Inferior parietal cortex (tissue), 1 donor: Measurements from ENCODE around the gene KRT76.
A peak's percentile ranks its signal among the peaks of the same experiment; 100 is the strongest.
"Not testable (repeated sequence)": the region's sequence is repeated elsewhere in the genome, so short reads cannot be mapped to it uniquely, and the experiment has no call there.

ENCODE experiments used
- DNase-seq: peaks from one replicate; pipeline ENCODE4 v3.0.0-alpha.2; 2016; ENCODE audit errors: extremely low spot score

KRT76 gene

DNA sequence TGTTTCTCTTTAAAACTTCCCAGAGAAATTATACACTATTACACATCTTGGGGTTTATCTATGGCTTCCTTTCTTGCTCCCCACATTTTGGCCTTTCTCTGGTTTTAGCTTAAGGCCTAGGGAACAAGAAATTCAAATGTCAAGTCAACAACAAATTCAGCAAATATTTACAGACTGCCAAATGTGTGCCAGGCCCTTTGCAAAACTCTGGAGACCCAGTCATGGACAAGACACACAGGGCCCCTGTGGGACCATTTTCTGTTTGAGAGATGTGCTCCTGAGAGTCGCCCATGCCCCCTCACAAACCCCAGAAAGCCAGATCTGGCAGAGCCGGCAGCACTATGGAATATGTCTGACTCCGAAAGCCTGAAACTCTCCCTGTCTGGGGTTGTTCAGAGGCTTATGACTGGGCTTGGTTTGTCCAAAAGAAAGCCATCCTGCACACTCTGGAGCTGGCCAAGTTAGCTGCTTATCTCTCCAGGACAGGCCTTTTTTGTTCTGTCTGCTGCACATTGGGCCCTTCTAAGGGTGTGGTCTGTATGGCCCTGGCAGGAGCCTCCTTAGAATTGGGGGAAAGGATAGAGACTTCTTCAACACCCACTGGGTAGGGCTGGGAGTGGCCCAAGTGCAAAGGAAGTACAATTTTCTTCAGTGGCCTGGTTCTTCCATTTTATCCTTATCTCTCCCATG lies 19.8 kb upstream of the KRT76 start:
- peak; percentile 15 for DNase-seq

DNA sequence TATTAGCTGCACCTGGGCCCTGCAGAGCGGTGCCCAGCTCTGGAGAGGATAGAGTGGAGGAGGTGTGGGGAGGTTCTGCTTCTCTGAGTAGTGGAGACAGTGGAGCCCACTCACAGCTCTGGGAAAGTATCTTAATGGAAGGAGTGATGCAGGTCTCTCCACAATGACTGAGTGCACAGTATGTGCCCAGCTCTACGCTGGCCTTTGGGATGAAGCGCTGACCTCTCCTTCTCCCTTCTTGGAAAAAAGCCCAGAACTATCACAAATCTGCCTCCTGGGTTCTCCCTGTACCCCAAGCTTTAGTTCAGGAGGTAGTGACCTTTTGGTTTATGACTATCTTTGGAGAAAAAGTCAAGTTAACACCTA lies 19.3 kb upstream of the KRT76 start:
- no peak for DNase-seq

GRCh38 chr12:52795694-52796428 lies 18.7 kb upstream of the KRT76 start, which contains the start of gene KRT3:
Gene KRT3, minus strand, starts transcription at chr12:52796117. Its CDS starts 75 bp downstream, at chr12:52796042.
- no peak for DNase-seq

DNA sequence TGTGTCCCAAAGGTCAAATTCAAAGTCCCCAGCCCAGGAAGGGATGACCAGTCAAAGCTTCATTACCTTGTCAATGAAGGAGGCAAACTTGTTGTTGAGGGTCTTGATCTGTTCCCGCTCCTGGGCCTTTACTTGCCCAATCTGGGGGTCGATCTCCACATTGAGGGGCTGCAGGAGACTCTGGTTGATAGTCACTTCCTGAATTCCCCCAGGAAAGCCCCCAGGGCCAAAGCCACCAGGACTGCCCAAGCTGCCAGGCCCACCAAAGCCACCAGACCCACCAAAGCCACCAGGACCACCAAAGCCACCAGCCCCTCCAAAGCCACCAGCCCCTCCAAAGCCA lies 18.2 kb upstream of the KRT76 start:
- not testable (repeated sequence) for DNase-seq

GRCh38 chr12:52794479-52795331 lies 17.6 kb upstream of the KRT76 start:
- DNase-seq = no peak

- no peak for DNase-seq
These were observed 15.3 kb upstream of the KRT76 start for GRCh38 chr12:52792185-52793029.

- no peak for DNase-seq
These were observed 14.4 kb upstream of the KRT76 start for GRCh38 chr12:52791271-52792184.

DNA sequence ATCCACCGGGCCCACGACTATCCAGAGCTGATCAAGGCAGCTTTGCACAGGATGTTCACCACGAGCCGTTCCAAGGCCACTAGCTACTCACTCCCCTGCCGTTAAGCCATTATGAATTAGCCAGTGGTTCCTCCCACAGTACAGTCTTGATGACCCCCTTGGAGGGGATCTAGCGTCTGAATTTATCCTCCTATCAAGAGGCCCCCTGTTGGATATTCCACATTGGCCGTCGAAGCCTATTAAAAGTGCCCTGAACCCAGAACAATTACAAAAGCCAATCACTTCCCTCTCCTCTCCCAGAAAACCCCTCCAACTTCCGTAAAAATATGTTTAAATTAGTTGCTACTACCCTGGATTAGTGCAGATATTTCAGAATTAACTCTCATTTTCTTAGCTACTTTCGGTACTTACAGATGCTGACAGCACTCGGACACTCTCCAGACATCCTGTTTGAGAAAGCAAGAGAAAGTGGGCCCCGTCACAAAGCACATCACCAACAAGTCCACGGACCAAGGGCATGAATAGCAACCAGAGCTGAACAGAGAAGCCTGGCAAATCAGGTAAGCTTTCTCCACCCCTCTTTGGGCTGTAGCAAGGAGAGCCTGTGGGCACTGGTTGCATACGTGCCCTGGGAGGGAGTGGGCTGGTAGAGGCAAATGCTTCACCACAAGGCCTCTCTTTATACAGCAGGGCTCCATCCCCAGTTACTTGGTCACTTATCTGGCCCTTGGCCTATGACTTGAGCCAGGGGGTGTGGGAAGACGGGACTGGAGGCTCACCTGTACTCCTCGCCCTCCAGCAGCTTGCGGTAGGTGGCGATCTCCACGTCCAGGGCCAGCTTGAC lies 13.5 kb upstream of the KRT76 start:
- DNase-seq = no peak

DNA sequence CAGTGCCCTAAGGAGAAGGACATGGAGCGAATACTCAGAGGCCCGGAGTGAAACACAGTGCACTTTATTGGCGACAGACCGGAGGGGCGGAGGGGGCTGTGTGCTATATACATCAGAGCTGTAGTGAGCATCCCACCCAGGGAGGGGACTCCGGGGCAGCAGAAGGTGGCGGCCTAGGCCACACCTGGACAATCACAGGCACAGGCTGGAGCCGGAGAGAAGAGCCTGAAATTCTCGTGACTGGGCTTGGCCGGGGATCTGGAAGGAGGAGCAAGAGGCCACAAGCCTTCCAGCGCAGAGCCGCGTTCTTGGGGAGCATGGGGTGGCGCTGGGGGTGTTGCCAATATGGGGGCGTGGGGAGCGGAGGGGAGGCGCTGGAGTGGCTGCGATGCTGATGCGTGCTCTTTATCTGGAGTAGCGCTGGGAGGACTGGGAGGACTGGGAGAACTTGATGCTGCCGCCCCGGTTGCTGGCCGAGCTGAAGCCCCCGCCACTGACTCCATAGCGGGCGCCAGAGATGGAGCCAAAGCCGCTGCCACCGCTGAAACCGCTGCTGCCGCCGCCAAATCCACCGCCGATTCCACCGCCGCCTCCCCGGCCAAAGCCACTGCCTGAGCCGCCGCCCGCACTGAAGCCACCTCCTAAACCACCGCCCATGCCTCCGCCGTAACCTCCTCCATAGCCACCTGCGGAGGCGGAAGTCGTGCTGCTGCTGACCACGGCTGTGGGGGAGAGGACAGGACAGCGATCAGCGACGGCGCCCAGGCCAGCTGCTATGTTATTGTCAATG lies 12.7 kb upstream of the KRT76 start:
- no peak for DNase-seq

- no peak for DNase-seq
These were observed 11.9 kb upstream of the KRT76 start for GRCh38 chr12:52788876-52789636.

GRCh38 chr12:52788192-52788875 lies 11.2 kb upstream of the KRT76 start:
- DNase-seq = no peak

DNA sequence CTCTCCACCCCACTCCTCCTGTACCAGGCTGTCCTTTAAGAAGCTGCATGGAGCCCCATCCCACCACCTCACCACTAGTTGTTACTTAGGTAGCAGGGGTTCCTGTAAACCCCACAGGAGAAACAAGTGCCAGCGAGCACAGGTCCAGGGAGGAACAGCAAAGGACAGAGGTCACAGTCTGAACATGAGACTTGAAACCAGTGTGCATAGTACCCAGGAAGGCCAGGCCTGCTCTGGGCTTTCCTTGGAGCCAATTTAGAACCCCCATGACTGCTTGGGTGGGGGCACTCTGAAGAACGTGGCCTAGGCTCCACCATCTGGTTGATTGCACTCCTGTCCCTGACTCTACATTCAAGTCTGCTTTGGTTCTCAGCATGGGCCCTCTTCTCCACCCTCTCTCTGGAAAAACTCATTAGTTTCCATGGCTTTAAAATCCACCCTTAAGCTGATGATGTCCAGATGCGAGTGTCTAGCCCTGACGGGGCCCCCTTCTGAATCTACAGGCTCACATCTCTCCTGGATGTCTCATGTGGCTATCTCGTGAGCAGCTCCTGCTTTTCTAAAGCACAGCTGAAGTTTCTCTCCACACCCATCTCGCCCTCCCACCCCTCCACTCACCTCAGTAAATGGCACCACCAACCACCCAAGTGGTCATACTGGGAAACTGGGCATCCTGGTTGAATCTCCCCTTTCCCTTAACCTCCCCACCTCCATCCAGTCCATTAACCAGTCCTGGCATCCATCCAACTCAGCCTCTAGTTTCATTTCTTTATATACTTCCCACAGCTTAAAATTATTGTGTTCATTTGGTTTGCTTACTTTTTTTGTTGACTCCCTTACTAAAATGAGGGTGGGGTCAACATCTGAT lies 10.4 kb upstream of the KRT76 start:
- DNase-seq = no peak

- no peak for DNase-seq
These were observed 7.8 kb upstream of the KRT76 start for GRCh38 chr12:52784909-52785308.

- DNase-seq = no peak
These were observed 6.6 kb upstream of the KRT76 start for GRCh38 chr12:52783563-52784316.

DNA sequence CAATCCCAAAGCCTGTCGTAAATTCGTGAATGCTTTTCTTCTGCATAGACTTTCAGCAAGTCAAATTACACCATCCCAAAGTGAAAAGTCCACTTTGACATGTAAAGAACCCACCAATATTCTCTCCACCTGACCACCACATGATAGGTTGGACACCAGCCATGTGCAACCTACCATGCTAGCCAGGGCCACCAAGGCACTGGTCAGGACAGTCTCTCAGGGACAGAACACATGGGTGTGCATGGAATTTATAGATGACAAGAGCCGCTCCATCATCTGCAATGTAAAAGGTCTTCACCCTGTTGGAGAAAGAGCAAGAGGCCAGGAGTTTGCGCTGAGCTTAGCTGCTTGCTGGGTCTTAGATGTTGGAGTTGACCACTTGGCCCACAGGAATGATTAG lies 5.4 kb upstream of the KRT76 start:
- DNase-seq = no peak
